ENCODE measurements around the gene PGR.
"Not testable (repeated sequence)": the region's sequence is repeated elsewhere in the genome, so short reads cannot be mapped to it uniquely, and the experiment has no call there.

PGR gene

GRCh38 chr11:101028644-101029043, 101.0 kb downstream of the PGR start:
- H3K27me3 ChIP-seq = no peaks in the 10 kb centered on the region
- H3K27ac ChIP-seq = no peak overlapping the region
- H3K4me1 ChIP-seq (ENCODE audit: control insufficient read depth in 1 of 2, insufficient read depth in 1 of 2, low read depth in 1 of 2, low read length in 1 of 2) = no peaks in the 10 kb centered on the region
- H3K9me3 ChIP-seq = no peaks in the 10 kb centered on the region
- H3K36me3 ChIP-seq = no peaks in the 10 kb centered on the region
- TF ChIP-seq CTCF (IDR thresholded peaks at IDR 0.05) = no peak
- H3K4me3 ChIP-seq (ENCODE audit: low read depth in 1 of 2, low read length in 1 of 2) = no peak overlapping the region

- no peak for TF ChIP-seq CTCF (IDR thresholded peaks at IDR 0.05)
Measured at GRCh38 chr11:101022256-101022655, 107.4 kb downstream of the PGR start.

GRCh38 chr11:101019870-101020269, 109.7 kb downstream of the PGR start:
- no peaks in the 10 kb centered on the region for H3K4me1 ChIP-seq (ENCODE audit: control insufficient read depth in 1 of 2, insufficient read depth in 1 of 2, low read depth in 1 of 2, low read length in 1 of 2)
- H3K27me3 ChIP-seq = no peaks in the 10 kb centered on the region
- H3K4me3 ChIP-seq (ENCODE audit: low read depth in 1 of 2, low read length in 1 of 2) = no peak overlapping the region
- no peak overlapping the region for H3K27ac ChIP-seq
- no peak for TF ChIP-seq CTCF (IDR thresholded peaks at IDR 0.05)
- no peaks in the 10 kb centered on the region for H3K9me3 ChIP-seq
- H3K36me3 ChIP-seq = no peaks in the 10 kb centered on the region

More at GRCh38 chr11:101022256-101022655, 107.4 kb downstream of the PGR start:
- Histone ChIP-seq H3K27me3 (no peaks in the 10 kb centered on the region), H3K36me3 (no peaks in the 10 kb centered on the region), H3K4me3 (ENCODE audit: low read depth in 1 of 2, low read length in 1 of 2) (no peak overlapping the region), H3K27ac (no peak overlapping the region), H3K9me3 (no peaks in the 10 kb centered on the region), H3K4me1 (ENCODE audit: control insufficient read depth in 1 of 2, insufficient read depth in 1 of 2, low read depth in 1 of 2, low read length in 1 of 2) (no peaks in the 10 kb centered on the region)

- Histone ChIP-seq H3K4me1 (ENCODE audit: control insufficient read depth in 1 of 2, insufficient read depth in 1 of 2, low read depth in 1 of 2, low read length in 1 of 2) (no peaks in the 10 kb centered on the region), H3K27ac (no peak overlapping the region), H3K4me3 (ENCODE audit: low read depth in 1 of 2, low read length in 1 of 2) (no peak overlapping the region), H3K9me3 (no peaks in the 10 kb centered on the region), H3K36me3 (no peaks in the 10 kb centered on the region), H3K27me3 (no peaks in the 10 kb centered on the region)
- no peak for TF ChIP-seq CTCF (IDR thresholded peaks at IDR 0.05)
Measured at GRCh38 chr11:101014600-101015285, 114.9 kb downstream of the PGR start.

- not testable (repeated sequence) for H3K9me3 ChIP-seq; H3K4me1 ChIP-seq (ENCODE audit: control insufficient read depth in 1 of 2, insufficient read depth in 1 of 2, low read depth in 1 of 2, low read length in 1 of 2); H3K4me3 ChIP-seq (ENCODE audit: low read depth in 1 of 2, low read length in 1 of 2); H3K36me3 ChIP-seq; H3K27me3 ChIP-seq; H3K27ac ChIP-seq
Measured at GRCh38 chr11:101013702-101014101, 115.9 kb downstream of the PGR start.

GRCh38 chr11:101011881-101012280, 117.7 kb downstream of the PGR start:
- no peak overlapping the region for H3K27ac ChIP-seq

More at GRCh38 chr11:101011881-101012280, 117.7 kb downstream of the PGR start:
- Histone ChIP-seq H3K4me3 (ENCODE audit: low read depth in 1 of 2, low read length in 1 of 2) (no peak overlapping the region), H3K36me3 (no peaks in the 10 kb centered on the region), H3K9me3 (no peaks in the 10 kb centered on the region), H3K4me1 (ENCODE audit: control insufficient read depth in 1 of 2, insufficient read depth in 1 of 2, low read depth in 1 of 2, low read length in 1 of 2) (no peaks in the 10 kb centered on the region), H3K27me3 (no peaks in the 10 kb centered on the region)
- TF ChIP-seq CTCF (IDR thresholded peaks at IDR 0.05) = no peak
